CD4-positive, alpha-beta T cell (primary cell): ENCODE measurements around the gene CANX. TPM values are rescaled to one million over a fixed set of nuclear protein-coding genes. Genes with fewer than 3 reads are reported as not detected.

ENCODE experiments used
- ATAC-seq: fragments of 200-7000 bp; cut with Tn5 transposase; one replicate; pipeline ENCODE4 v1.10.0; 2022; ENCODE audit warnings: mild to moderate bottlenecking; ENCODE audit not compliant: poor library complexity
- CTCF ChIA-PET: fragments of 350-600 bp; sonication (Branson Sonifier 250); formaldehyde crosslinking; loops from one replicate; lab custom pipeline; 2021; ENCODE audit warnings: antibody characterized with exemption, inconsistent platforms; lab: Charles Lee
- POLR2A ChIA-PET: fragments of 350-600 bp; sonication (Branson Sonifier 250); formaldehyde crosslinking; loops from one replicate; lab custom pipeline; 2021; ENCODE audit warnings: antibody characterized with exemption, inconsistent platforms; lab: Charles Lee
- DNase-seq, 14 experiments: peaks; one replicate each; pipeline ENCODE4 v3.0.0-alpha.2; 2013 to 2020; ENCODE audit warnings: mixed read lengths in 2 of 14
- H3K27ac ChIP-seq, 2 donors: one replicate each; pipeline versions ENCODE4 v1.5.1 to v1.7.0; 2013; ENCODE audit warnings: low read length in 2 of 2, low read depth in 1 of 2, mild to moderate bottlenecking in 1 of 2
- H3K27me3 ChIP-seq, 2 experiments: 1 replicate in 1 of 2; 2 replicates in 1 of 2; pipeline versions ENCODE4 v1.6.1 to v1.7.0; 2013; ENCODE audit warnings: low read length in 2 of 2, control low read depth in 1 of 2, mild to moderate bottlenecking in 1 of 2, moderate library complexity in 1 of 2; ENCODE audit not compliant: insufficient read depth in 2 of 2, control insufficient read depth in 1 of 2
- H3K36me3 ChIP-seq: one replicate; pipeline ENCODE4 v1.6.1; 2013; ENCODE audit warnings: low read length, control low read depth; ENCODE audit not compliant: insufficient read depth
- H3K4me1 ChIP-seq: one replicate; pipeline ENCODE4 v1.6.1; 2013; ENCODE audit warnings: low read length, control low read depth; ENCODE audit not compliant: insufficient read depth
- H3K4me3 ChIP-seq: one replicate; pipeline ENCODE4 v1.5.1; 2013; ENCODE audit warnings: mild to moderate bottlenecking, low read length, moderate library complexity
- H3K9me3 ChIP-seq, 2 experiments: 1 replicate in 1 of 2; 2 replicates in 1 of 2; pipeline versions ENCODE4 v1.6.1 to v1.7.0; 2013; ENCODE audit warnings: low read length in 2 of 2, mild to moderate bottlenecking in 2 of 2, control low read depth in 1 of 2, moderate library complexity in 1 of 2; ENCODE audit not compliant: control insufficient read depth in 1 of 2, insufficient read depth in 1 of 2
- H3K27ac Mint-ChIP-seq: one replicate; pipeline ENCODE4 v1.8.0; 2020; ENCODE audit warnings: mixed read lengths
- H3K27me3 Mint-ChIP-seq: one replicate; pipeline ENCODE4 v1.8.0; 2021; ENCODE audit warnings: mixed read lengths
- H3K36me3 Mint-ChIP-seq: one replicate; pipeline ENCODE4 v1.8.0; 2021; ENCODE audit warnings: low read depth, mixed read lengths
- H3K4me1 Mint-ChIP-seq: one replicate; pipeline ENCODE4 v1.8.0; 2021; ENCODE audit warnings: low read depth, mixed read lengths
- H3K4me3 Mint-ChIP-seq: one replicate; pipeline ENCODE4 v1.8.0; 2020; ENCODE audit warnings: mild to moderate bottlenecking, mixed read lengths
- H3K9me3 Mint-ChIP-seq: one replicate; pipeline ENCODE4 v1.8.0; 2020; ENCODE audit warnings: mixed read lengths
- CTCF ChIP-seq: fragments of 200-600 bp; IDR thresholded peaks from one replicate; pipeline ENCODE4 v1.8.0; 2022; ENCODE audit warnings: antibody characterized with exemption, mild to moderate bottlenecking
- intact Hi-C, 2 experiments: fragments of 100-400 bp; cut with DNase I in 1 of 2; cut with micrococcal nuclease in 1 of 2; formaldehyde crosslinking; loops; one replicate each; pipeline versions ENCODE4 v1.15.1 to v1.9.0; 2023 to 2025; cut with DNase I, micrococcal nuclease
- total RNA-seq, 174 experiments: library from RNA in 2 of 174; stranded (reverse) in 2 of 174; gene quantifications; one replicate each; pipeline ENCODE4 v1.2.3 and lab custom pipeline; 2021 to 2026

The CANX gene
- total RNA-seq, 2 experiments from 2014 or later, result 150 to 152 TPM

- POLR2A ChIA-PET, result no interaction called here
- Mint-ChIP-seq H3K9me3 (no peaks in the 10 kb centered on the region), H3K27me3 (no peaks in the 10 kb centered on the region), H3K36me3 (peaks cover 84% of the 10 kb centered on the region), H3K4me3 (no peak overlapping the region), H3K27ac (no peak overlapping the region), H3K4me1 (peaks cover 28% of the 10 kb centered on the region)
- no peaks in the 10 kb centered on the region for H3K27me3 ChIP-seq
- intact Hi-C loops, result no loop called here
- ATAC-seq, result no peak
- peaks cover 77% of the 10 kb centered on the region for H3K36me3 ChIP-seq
- H3K27ac ChIP-seq, result no peak overlapping the region
- no peak overlapping the region for H3K4me3 ChIP-seq
- DNase-seq, result no peak
- CTCF ChIA-PET, result no interaction called here
- no peak for TF ChIP-seq CTCF
- H3K9me3 ChIP-seq, result no peaks in the 10 kb centered on the region
- H3K4me1 ChIP-seq, result peaks cover 13% of the 10 kb centered on the region
Measured at GRCh38 chr5:179768326-179769085, 69.7 kb downstream of the CANX start.

GRCh38 chr5:179769271-179769670 lies 70.5 kb downstream of the CANX start:
- Histone ChIP-seq H3K27me3 (no peaks in the 10 kb centered on the region), H3K9me3 (no peaks in the 10 kb centered on the region), H3K36me3 (peaks cover 84% of the 10 kb centered on the region), H3K4me3 (no peak overlapping the region), H3K4me1 (peaks cover 10% of the 10 kb centered on the region), H3K27ac (no peak overlapping the region)
- no peaks in the 10 kb centered on the region for H3K9me3 Mint-ChIP-seq
- ATAC-seq (no peak), DNase-seq (no peak)
- no peak for TF ChIP-seq CTCF
- H3K4me1 Mint-ChIP-seq, result peaks cover 22% of the 10 kb centered on the region
- ChIA-PET POLR2A (interaction anchor here (1.1 kb wide), 1 partner anchor 11 kb away, joined by 3 read pairs; no protein-coding TSS in a partner anchor), CTCF (interaction anchor here (0.6 kb wide), 1 partner anchor 17 kb away, joined by 3 read pairs; no protein-coding TSS in a partner anchor)
- intact Hi-C loops, result no loop called here
- H3K4me3 Mint-ChIP-seq, result no peak overlapping the region
- H3K36me3 Mint-ChIP-seq, result peaks cover 91% of the 10 kb centered on the region
- H3K27me3 Mint-ChIP-seq, result no peaks in the 10 kb centered on the region
- no peak overlapping the region for H3K27ac Mint-ChIP-seq

- Histone ChIP-seq H3K27ac (no peak overlapping the region), H3K9me3 (no peaks in the 10 kb centered on the region), H3K27me3 (no peaks in the 10 kb centered on the region), H3K36me3 (peaks cover 89% of the 10 kb centered on the region), H3K4me1 (peaks cover 10% of the 10 kb centered on the region), H3K4me3 (no peak overlapping the region)
- Mint-ChIP-seq H3K4me3 (no peak overlapping the region), H3K36me3 (peaks cover 94% of the 10 kb centered on the region), H3K27me3 (no peaks in the 10 kb centered on the region), H3K27ac (no peak overlapping the region), H3K9me3 (no peaks in the 10 kb centered on the region), H3K4me1 (peaks cover 22% of the 10 kb centered on the region)
- CTCF ChIA-PET, result no interaction called here
- intact Hi-C loops, result no loop called here
- no peak for ATAC-seq
- POLR2A ChIA-PET, result interaction anchor here (1.1 kb wide), 1 partner anchor 10 kb away, joined by 3 read pairs; no protein-coding TSS in a partner anchor
- no peak for DNase-seq
- no peak for TF ChIP-seq CTCF
Measured at GRCh38 chr5:179769796-179770195, 71.0 kb downstream of the CANX start.
